ENCODE measurements around the gene MED15.

DNA sequence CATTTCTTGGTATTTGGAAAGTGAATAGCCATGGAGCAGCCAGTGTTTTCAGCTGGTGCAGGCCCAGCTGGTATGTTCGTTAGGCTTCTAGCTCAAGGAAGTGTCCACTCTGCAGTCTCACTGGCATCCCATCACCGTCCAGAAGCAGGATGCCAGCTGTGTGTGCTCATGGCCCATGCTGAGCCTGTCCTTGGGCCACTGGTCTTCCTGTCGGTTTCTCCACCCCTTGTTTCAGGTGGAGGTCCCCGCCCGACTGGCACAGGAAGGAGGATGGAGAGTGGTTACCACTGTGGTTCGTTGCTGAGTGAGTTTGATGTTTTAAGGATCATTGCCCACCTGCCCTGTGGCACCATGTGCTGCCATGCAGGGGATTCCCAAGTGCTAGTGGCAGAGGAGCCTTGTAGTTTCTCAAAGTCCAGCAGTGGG, 63.7 kb downstream of the MED15 start:
- TF ChIP-seq, protein P1, sequence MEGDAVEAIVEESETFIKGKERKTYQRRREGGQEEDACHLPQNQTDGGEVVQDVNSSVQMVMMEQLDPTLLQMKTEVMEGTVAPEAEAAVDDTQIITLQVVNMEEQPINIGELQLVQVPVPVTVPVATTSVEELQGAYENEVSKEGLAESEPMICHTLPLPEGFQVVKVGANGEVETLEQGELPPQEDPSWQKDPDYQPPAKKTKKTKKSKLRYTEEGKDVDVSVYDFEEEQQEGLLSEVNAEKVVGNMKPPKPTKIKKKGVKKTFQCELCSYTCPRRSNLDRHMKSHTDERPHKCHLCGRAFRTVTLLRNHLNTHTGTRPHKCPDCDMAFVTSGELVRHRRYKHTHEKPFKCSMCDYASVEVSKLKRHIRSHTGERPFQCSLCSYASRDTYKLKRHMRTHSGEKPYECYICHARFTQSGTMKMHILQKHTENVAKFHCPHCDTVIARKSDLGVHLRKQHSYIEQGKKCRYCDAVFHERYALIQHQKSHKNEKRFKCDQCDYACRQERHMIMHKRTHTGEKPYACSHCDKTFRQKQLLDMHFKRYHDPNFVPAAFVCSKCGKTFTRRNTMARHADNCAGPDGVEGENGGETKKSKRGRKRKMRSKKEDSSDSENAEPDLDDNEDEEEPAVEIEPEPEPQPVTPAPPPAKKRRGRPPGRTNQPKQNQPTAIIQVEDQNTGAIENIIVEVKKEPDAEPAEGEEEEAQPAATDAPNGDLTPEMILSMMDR (IDR thresholded peaks at IDR 0.05; ENCODE audit: borderline replicate concordance, extremely low read depth, low read length, poor library complexity, severe bottlenecking): no peak
- no peak for TF ChIP-seq EZH2 (IDR thresholded peaks at IDR 0.05; ENCODE audit: borderline replicate concordance, low read depth, low read length, severe bottlenecking)
